HG02623 (cell line): ENCODE results near the gene PUM1.

Experiments
- ATAC-seq: cut with Tn5 transposase; IDR thresholded peaks from one replicate; pipeline ENCODE4 v1.9.1; 2021; ENCODE audit warnings: moderate library complexity; ENCODE audit not compliant: unreplicated experiment

Gene PUM1

GRCh38 chr1:31029026-31029425 is 36.5 kb downstream of the PUM1 start:
- no peak for ATAC-seq

- no peak for ATAC-seq
These were observed 37.6 kb downstream of the PUM1 start for GRCh38 chr1:31027693-31028526.

DNA sequence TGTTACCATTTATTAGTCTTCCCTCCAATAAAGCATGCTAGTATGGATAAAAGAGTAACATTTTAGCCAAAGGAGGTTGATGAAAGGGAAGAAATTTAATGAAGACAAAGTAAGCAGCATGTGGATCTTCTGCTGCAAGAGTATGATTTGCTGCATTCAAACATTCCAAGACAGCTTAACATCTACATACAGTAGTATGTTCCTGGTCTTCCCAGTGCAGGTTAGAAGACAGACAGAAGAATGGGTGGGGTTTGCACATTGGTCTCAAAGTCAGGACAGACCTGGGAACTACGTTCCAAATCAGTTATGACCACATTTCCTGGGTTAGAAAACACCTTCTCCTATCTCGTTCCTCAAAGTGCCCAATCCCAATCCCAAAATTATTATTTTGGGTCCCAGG is 43.3 kb downstream of the PUM1 start:
- ATAC-seq: no peak

DNA sequence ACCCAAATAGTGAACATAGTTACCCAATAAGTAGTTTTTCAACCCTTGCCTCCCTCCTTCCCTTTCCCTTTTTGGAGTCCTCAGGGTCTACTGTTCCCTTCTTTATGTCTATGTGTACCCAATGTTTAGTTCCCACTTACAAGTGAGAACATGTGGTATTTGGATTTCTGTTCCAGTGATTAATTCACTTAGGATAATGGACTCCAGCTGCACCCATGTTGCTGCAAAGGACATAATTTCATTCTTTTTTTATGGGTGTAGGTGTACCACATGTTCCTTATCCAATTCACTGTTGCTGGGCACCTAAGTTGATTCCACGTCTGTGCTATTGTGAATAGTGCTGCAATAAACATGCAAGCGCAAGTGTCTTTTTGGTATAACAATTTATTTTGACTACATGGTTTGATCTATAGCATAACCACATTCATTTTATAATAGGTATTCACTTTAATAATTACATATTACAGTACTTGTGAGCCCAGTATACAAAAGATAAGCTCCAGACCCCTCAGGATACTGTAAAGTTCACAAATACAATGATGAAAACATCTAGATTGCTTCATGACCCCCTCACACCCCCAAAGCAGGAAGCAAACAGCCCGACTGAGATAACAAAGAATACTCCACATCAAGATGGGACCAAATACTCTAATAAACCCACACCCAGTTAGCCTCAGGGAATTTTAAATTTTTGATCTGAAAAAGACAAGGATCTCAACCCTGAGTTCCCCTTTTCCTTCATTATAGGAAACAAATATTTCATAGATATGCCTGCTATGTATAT is 45.3 kb downstream of the PUM1 start:
- ATAC-seq: no peak

DNA sequence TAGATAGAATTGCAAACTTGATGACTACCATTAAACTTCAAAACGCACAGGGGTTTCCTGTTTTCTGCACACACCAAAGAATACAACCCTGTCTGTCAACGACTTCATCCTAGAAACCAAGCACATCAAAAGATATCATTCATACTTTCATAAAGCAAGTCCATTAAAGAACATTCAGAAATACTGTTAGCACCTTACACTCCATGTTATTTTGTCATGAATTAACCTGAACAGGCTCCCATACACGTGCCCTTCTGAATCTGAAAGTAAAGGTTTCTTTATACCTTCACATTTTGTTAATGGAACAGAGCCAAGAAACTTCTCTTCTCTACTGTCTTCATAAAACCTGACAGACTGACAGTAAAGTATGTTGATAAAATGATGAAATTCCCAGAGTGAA is 46.1 kb downstream of the PUM1 start:
- no peak for ATAC-seq

- ATAC-seq: no peak
These were observed 48.6 kb downstream of the PUM1 start for GRCh38 chr1:31016868-31017267.

DNA sequence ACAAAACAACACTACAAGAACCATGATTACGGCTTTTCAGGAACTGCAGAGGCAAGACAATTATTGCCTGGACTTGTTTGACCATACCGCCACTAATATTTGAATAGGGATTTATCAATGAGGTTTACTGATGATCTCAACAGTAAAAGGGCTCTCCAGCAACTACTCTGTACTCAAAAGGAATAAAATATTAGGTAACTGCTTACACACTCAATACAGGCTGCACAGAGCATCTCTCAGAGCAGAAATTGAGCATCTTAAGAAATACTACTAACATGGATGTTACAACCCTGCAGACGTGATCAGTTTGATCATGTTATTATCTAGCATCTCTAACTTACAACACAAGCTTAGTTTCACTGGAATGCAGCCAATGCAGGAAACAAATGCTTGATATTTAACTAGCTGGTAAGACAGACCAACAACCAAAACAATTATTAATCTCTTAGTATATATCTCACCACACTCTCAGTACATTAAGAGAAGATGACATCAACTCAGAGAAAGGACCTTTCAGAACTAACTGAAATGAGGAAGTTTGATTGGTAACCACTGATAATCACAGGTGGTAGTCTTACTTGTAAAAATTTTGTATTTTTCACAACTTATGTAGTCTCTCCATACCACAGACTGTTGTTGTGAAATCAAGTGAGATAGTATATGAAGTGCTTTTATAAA is 52.2 kb downstream of the PUM1 start:
- no peak for ATAC-seq

- no peak for ATAC-seq
These were observed 53.1 kb downstream of the PUM1 start for GRCh38 chr1:31012210-31012924.

DNA sequence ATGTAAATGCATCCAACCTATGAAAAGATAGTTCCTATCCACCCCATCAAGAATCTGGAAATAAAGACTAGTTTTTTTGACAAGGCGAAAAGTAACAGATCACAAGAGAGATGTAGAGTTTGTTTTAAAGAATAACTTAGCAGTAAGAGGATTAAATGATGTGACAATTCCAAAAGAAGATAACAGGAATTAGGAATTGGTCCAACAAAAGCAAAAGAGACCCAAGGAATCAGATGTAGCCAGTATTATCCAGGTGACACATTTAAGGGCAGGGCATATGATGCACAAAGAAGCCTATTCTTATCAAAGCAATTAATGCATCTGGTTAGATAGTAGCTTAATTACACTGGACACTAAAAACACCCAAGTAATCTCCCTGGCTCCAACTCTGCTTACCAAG is 53.8 kb downstream of the PUM1 start:
- no peak for ATAC-seq

DNA sequence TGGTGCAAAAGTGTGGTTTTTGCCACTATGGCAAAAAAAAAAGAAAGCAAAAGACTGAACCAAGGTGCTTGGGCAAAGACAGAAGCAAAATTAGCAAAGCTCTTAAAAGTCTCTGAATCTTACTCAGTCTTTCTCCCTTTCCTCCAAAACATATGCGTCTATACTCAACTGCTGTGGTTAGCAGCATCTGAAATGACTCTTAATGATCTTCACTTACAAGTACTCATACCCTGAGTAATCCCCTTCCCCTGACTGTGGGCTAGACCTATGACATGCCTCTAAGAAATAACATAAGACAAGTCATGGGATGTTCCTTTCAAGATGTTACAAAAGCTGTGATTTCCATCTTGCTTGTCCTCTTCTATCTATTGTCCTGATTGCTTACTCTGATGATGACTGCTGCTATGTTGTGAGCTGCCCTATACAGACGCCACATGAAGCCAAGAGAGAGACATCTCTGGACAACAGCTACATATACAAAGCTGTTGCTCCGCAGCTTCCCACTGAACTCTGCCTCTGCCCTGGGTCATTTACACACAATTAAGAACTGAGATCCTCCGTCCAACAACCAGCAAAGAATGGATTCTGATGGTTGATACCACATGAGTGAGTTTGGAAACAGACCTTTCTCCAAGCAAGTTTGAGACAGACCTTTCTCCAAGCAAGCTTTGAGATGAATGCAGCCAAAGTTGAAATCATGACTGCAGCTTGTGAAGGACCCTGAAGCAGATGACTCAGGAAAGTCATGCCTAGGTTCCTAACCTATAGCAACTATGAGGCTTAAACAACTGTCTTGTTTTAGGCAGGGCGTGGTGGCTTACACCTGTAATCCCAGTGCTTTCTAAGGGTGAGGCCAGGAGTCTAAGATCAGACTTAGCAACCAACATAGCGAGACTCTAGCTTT is 55.2 kb downstream of the PUM1 start:
- peak; percentile 47 for ATAC-seq

DNA sequence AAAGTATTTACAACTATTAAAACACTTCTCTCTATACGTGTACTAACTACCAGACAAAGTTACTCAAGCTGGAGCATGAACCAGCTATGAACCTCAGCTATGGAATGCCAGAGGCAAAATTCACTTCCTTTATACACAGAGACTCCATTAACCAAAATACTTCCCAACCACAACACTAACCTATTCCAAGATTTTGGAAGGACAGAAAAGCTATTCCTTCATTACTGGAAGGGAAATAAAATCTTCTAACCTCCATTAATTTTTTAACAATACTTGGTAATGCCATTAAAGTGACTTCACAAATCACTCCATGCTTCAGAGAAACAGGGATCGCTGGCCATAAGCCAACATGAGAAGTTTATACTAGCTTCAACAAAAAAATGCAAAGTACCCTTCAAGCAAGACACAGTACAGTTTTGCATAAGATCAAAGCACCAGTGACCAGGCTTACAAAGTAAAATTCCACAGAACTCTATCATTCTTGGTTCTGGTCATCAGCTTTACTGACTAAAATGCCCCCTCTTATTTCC is 58.0 kb downstream of the PUM1 start:
- ATAC-seq: no peak

DNA sequence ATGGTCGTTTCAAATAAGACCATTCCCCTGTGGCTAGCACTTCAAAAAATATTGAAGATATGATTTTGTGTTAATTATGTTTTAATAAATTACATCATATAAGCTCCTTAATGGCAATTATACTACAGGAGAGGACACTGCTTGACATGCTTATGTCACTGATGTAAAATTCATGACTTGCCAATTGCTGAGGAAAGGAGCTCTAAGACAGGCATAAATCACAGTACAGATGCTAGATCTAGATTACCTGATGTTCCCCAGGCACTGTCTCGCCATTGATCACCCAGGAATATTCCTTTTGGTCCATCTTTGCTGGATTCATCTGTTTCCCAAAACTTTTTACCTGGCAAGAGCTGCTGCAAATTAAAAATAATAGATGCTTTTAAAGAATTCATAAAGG is 58.8 kb downstream of the PUM1 start:
- no peak for ATAC-seq

GRCh38 chr1:31005617-31006166 is 59.8 kb downstream of the PUM1 start:
- no peak for ATAC-seq

- no peak for ATAC-seq
These were observed 60.3 kb downstream of the PUM1 start for GRCh38 chr1:31005198-31005597.

- ATAC-seq: no peak
These were observed 61.3 kb downstream of the PUM1 start for GRCh38 chr1:31004231-31004621.

GRCh38 chr1:31003613-31004230 is 61.8 kb downstream of the PUM1 start:
- ATAC-seq: no peak

- no peak for ATAC-seq
These were observed 65.2 kb downstream of the PUM1 start for GRCh38 chr1:31000301-31000700.

GRCh38 chr1:30998887-30999286 is 66.6 kb downstream of the PUM1 start:
- ATAC-seq: no peak

GRCh38 chr1:30998171-30998570 is 67.3 kb downstream of the PUM1 start:
- no peak for ATAC-seq
